NCI-H69 (cell line): ENCODE measurements around the gene CSNK2A1.
"Not testable (repeated sequence)": the region's sequence is repeated elsewhere in the genome, so short reads cannot be mapped to it uniquely, and the experiment has no call there.

ENCODE experiments used
- DNase-seq: peaks from one replicate; lab custom pipeline; 2025; lab: John Stamatoyannopoulos, UW

The CSNK2A1 gene

GRCh38 chr20:533526-533925, 10.1 kb downstream of the CSNK2A1 start:
- DNase-seq: no peak

GRCh38 chr20:532530-532929, 11.1 kb downstream of the CSNK2A1 start:
- DNase-seq: no peak

- no peak for DNase-seq
These were observed 12.0 kb downstream of the CSNK2A1 start for GRCh38 chr20:531608-532007.

- DNase-seq: no peak
These were observed 13.3 kb downstream of the CSNK2A1 start for GRCh38 chr20:530321-530720.

- DNase-seq: no peak
These were observed 14.5 kb downstream of the CSNK2A1 start for GRCh38 chr20:528923-529604.

GRCh38 chr20:527571-527886, 16.1 kb downstream of the CSNK2A1 start:
- DNase-seq: no peak

GRCh38 chr20:521860-522259, 21.7 kb downstream of the CSNK2A1 start:
- DNase-seq: no peak

GRCh38 chr20:519999-520398, 23.6 kb downstream of the CSNK2A1 start:
- no peak for DNase-seq

- DNase-seq: no peak
These were observed 26.4 kb downstream of the CSNK2A1 start for GRCh38 chr20:517221-517620.

GRCh38 chr20:516799-517198, 26.8 kb downstream of the CSNK2A1 start:
- no peak for DNase-seq

GRCh38 chr20:515696-516095, 27.9 kb downstream of the CSNK2A1 start:
- no peak for DNase-seq

GRCh38 chr20:513429-513828, 30.2 kb downstream of the CSNK2A1 start:
- no peak for DNase-seq

- DNase-seq: not testable (repeated sequence)
These were observed 33.1 kb downstream of the CSNK2A1 start for GRCh38 chr20:510328-511057.

GRCh38 chr20:508364-508787, 35.2 kb downstream of the CSNK2A1 start:
- DNase-seq: peak; percentile 33

- no peak for DNase-seq
These were observed 35.7 kb downstream of the CSNK2A1 start for GRCh38 chr20:507761-508332.

GRCh38 chr20:507006-507758, 36.4 kb downstream of the CSNK2A1 start:
- peak; percentile 40 for DNase-seq

- DNase-seq: no peak
These were observed 38.9 kb downstream of the CSNK2A1 start for GRCh38 chr20:504632-505075.

GRCh38 chr20:503048-503737, 40.4 kb downstream of the CSNK2A1 start:
- no peak for DNase-seq

GRCh38 chr20:497979-498378, 45.6 kb downstream of the CSNK2A1 start:
- DNase-seq: no peak

- DNase-seq: no peak
These were observed 47.4 kb downstream of the CSNK2A1 start for GRCh38 chr20:496126-496696.

GRCh38 chr20:492159-492558, 51.4 kb downstream of the CSNK2A1 start:
- DNase-seq: no peak

GRCh38 chr20:487655-488054, 55.9 kb downstream of the CSNK2A1 start:
- no peak for DNase-seq
